ENCODE measurements around the gene RAD51D. TPM values are rescaled to one million over a fixed set of nuclear protein-coding genes. Genes with fewer than 3 reads are reported as not detected.

Gene RAD51D
- total and polyA plus RNA-seq, 8 donors = 4.3 to 9.4 (median 5.3) TPM

GRCh38 chr17:35146214-35146833, 26.7 kb upstream of the RAD51D start:
- H3K27me3 ChIP-seq = no peaks in the 10 kb centered on the region
- H3K27ac ChIP-seq = no peak overlapping the region
- intact Hi-C loops (cut with DNase I) = no loop called here
- no peaks in the 10 kb centered on the region for H3K36me3 ChIP-seq
- TF ChIP-seq CTCF (IDR thresholded peaks at IDR 0.05) = no peak
- H3K4me3 ChIP-seq = no peak overlapping the region
- FAIRE-seq (no peak), ATAC-seq (no peak), DNase-seq (no peak)
- H3K4me1 ChIP-seq = peaks cover 0 to 2% (median 0%) of the 10 kb centered on the region in 3 donors
- no peaks in the 10 kb centered on the region for H3K9me3 ChIP-seq
- WGBS, 2 donors = 30 to 32% methylated on average over 4 of the region's 4 CpGs

- Histone ChIP-seq H3K4me1 (peaks cover 3 to 11% (median 8%) of the 10 kb centered on the region in 3 donors), H3K27me3 (no peaks in the 10 kb centered on the region), H3K4me3 (no peak overlapping the region), H3K9me3 (no peaks in the 10 kb centered on the region), H3K27ac (no peak overlapping the region), H3K36me3 (no peaks in the 10 kb centered on the region)
- intact Hi-C loops (cut with DNase I) = no loop called here
- no peak for TF ChIP-seq CTCF (IDR thresholded peaks at IDR 0.05)
- WGBS, 2 donors = 59 to 66% methylated on average over 4 of the region's 4 CpGs
- no peak for FAIRE-seq
- ATAC-seq = no peak
- DNase-seq = no peak
Observed at GRCh38 chr17:35144840-35145239, 25.2 kb upstream of the RAD51D start.

GRCh38 chr17:35142467-35142796, 22.8 kb upstream of the RAD51D start:
- DNase-seq (no peak), FAIRE-seq (no peak), ATAC-seq (no peak)
- TF ChIP-seq CTCF (IDR thresholded peaks at IDR 0.05) = no peak
- Histone ChIP-seq H3K27ac (no peak overlapping the region), H3K27me3 (no peaks in the 10 kb centered on the region), H3K36me3 (peaks cover 4 to 16% (median 6%) of the 10 kb centered on the region in 3 donors), H3K4me3 (peak overlapping the region in 2 of 4 donors; percentile 85 to 93), H3K9me3 (no peaks in the 10 kb centered on the region), H3K4me1 (peaks cover 3 to 11% (median 8%) of the 10 kb centered on the region in 3 donors)
- 56 to 63% methylated on average over 8 of the region's 8 CpGs for WGBS, 2 donors
- intact Hi-C loops (cut with DNase I) = no loop called here

GRCh38 chr17:35141681-35142466, 22.2 kb upstream of the RAD51D start, which contains the start of gene NLE1:
Gene NLE1, minus strand, starts transcription at chr17:35142303. Its CDS starts 28 bp downstream, at chr17:35142275.
- H3K4me1 ChIP-seq = peaks cover 3 to 11% (median 8%) of the 10 kb centered on the region in 3 donors
- peak; percentile 92 to 97 (median 95) for TF ChIP-seq CTCF (IDR thresholded peaks at IDR 0.05)
- intact Hi-C loops (cut with DNase I) = no loop called here
- DNase-seq (peak; percentile 73 to 94 (median 85)), ATAC-seq (peak; percentile 97 to 100 (median 99)), FAIRE-seq (no peak)
- peaks cover 6 to 22% (median 9%) of the 10 kb centered on the region in 3 donors for H3K36me3 ChIP-seq
- H3K4me3 ChIP-seq = peak within 1 kb of the TSS; percentile 85 to 99 (median 94)
- H3K27me3 ChIP-seq = no peaks in the 10 kb centered on the region
- 0% methylated on average over 58 to 65 of the region's 65 CpGs for WGBS, 2 donors
- H3K27ac ChIP-seq = no peak within 1 kb of the TSS
- no peaks in the 10 kb centered on the region for H3K9me3 ChIP-seq

All from pancreas (tissue), 10 donors.